GM06990 (cell line): Measurements from ENCODE around the gene KCNK10.

Experiments
- DNase-seq: peaks from one replicate; pipeline ENCODE4 v3.0.0-alpha.2; 2011; ENCODE audit not compliant: insufficient read length; ENCODE audit errors: extremely low read depth
- H3K27me3 ChIP-seq: replicated peaks from 2 replicates; pipeline ENCODE4 v1.6.0; 2011; ENCODE audit warnings: low read length; ENCODE audit not compliant: control insufficient read depth, insufficient read depth
- H3K36me3 ChIP-seq: 2 replicates; pipeline ENCODE4 v1.5.1; 2011; ENCODE audit warnings: low read length; ENCODE audit not compliant: control insufficient read depth, insufficient read depth
- H3K4me3 ChIP-seq: replicated peaks from 2 replicates; pipeline ENCODE4 v1.5.1; 2011; ENCODE audit warnings: low read depth, mild to moderate bottlenecking, control low read depth, low read length
- CTCF ChIP-seq: IDR thresholded peaks from 2 replicates; pipeline ENCODE4 v1.5.1; 2011; ENCODE audit warnings: low read length, control low read depth, mild to moderate bottlenecking, inconsistent platforms; ENCODE audit not compliant: insufficient read depth, poor library complexity, severe bottlenecking

KCNK10 gene

GRCh38 chr14:88342980-88343379 lies 19.9 kb upstream of the KCNK10 start:
- no peaks in the 10 kb centered on the region for H3K27me3 ChIP-seq
- H3K36me3 ChIP-seq = no peaks in the 10 kb centered on the region
- no peak overlapping the region for H3K4me3 ChIP-seq
- DNase-seq = no peak
- TF ChIP-seq CTCF = no peak

- H3K27me3 ChIP-seq = no peaks in the 10 kb centered on the region
- no peak for TF ChIP-seq CTCF
- no peak for DNase-seq
These were observed 17.3 kb upstream of the KCNK10 start for GRCh38 chr14:88340357-88340756.

GRCh38 chr14:88333036-88333435 lies 10.0 kb upstream of the KCNK10 start:
- no peak for TF ChIP-seq CTCF
- no peaks in the 10 kb centered on the region for H3K27me3 ChIP-seq
- H3K36me3 ChIP-seq = no peaks in the 10 kb centered on the region
- DNase-seq = no peak
- H3K4me3 ChIP-seq = no peak overlapping the region

More at GRCh38 chr14:88340357-88340756, 17.3 kb upstream of the KCNK10 start:
- H3K36me3 ChIP-seq = no peaks in the 10 kb centered on the region
- H3K4me3 ChIP-seq = no peak overlapping the region

GRCh38 chr14:88327497-88327896 lies 4.4 kb upstream of the KCNK10 start:
- DNase-seq = no peak
- no peak overlapping the region for H3K4me3 ChIP-seq
- no peaks in the 10 kb centered on the region for H3K36me3 ChIP-seq
- TF ChIP-seq CTCF = no peak
- peaks cover 6% of the 10 kb centered on the region; the same call in 1 of the 2 replicates for H3K27me3 ChIP-seq

- H3K27me3 ChIP-seq = peaks cover 8% of the 10 kb centered on the region
- H3K4me3 ChIP-seq = no peak overlapping the region
- H3K36me3 ChIP-seq = no peaks in the 10 kb centered on the region
- no peak for DNase-seq
- no peak for TF ChIP-seq CTCF
These were observed 3.5 kb upstream of the KCNK10 start for GRCh38 chr14:88326352-88327103.

GRCh38 chr14:88325883-88326282 lies 2.8 kb upstream of the KCNK10 start:
- no peaks in the 10 kb centered on the region for H3K36me3 ChIP-seq
- TF ChIP-seq CTCF = no peak
- H3K27me3 ChIP-seq = peaks cover 8% of the 10 kb centered on the region
- no peak overlapping the region for H3K4me3 ChIP-seq
- no peak for DNase-seq
